HG03457 (cell line): Measurements from ENCODE around the gene FAM3C.

Experiments
- ATAC-seq: cut with Tn5 transposase; IDR thresholded peaks from one replicate; pipeline ENCODE4 v1.9.1; 2021; ENCODE audit warnings: moderate number of reproducible peaks; ENCODE audit not compliant: unreplicated experiment

FAM3C gene

GRCh38 chr7:121303422-121304101 is 92.5 kb downstream of the FAM3C start:
- no peak for ATAC-seq

GRCh38 chr7:121302214-121302745 is 93.8 kb downstream of the FAM3C start:
- ATAC-seq, result peak; percentile 96

GRCh38 chr7:121301446-121302213 is 94.5 kb downstream of the FAM3C start:
- no peak for ATAC-seq

- ATAC-seq, result no peak
Measured at GRCh38 chr7:121300685-121301420, 95.3 kb downstream of the FAM3C start.
